ENCODE results near the gene ZMPSTE24.

The ZMPSTE24 gene

DNA sequence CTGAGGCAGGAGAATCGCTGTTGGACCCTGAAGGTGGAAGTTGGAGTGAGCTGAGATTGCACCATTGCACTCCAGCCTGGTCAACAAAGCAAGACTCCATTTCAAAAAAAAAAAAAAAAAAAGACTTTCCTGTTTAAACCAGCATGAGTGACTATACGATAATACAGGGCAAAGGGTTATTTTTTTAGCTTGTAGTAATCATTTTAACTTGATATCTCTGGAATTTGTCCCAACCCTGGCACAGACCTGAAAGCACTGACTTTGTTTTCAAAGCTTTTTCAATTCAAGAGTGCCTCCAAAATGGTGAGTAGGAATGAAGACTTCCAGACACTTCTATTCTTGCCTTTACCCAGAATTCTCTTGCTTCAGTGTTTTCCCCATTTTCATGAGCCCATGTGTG lies 14.7 kb upstream of the ZMPSTE24 start:
- no peak overlapping the region for H4K8ac ChIP-seq (ENCODE audit: low read depth, low read length)
- no CpG with 5 or more reads among the region's 2 CpGs for WGBS (ENCODE audit: extremely low coverage, insufficient coverage, low lambda C conversion rate)
- H3K27ac ChIP-seq (ENCODE audit: low read depth, low read length), result no peak overlapping the region
- no peak overlapping the region for H2BK120ac ChIP-seq (ENCODE audit: low read depth, low read length)
- no peaks in the 10 kb centered on the region for H3K27me3 ChIP-seq (ENCODE audit: insufficient read depth, low read length, poor library complexity)
- no peak overlapping the region for H3K23ac ChIP-seq (ENCODE audit: low read length)
- no peak overlapping the region for H3K9ac ChIP-seq (ENCODE audit: low read length)
- H3K4me2 ChIP-seq (ENCODE audit: low read length), result no peak overlapping the region
- H2AK5ac ChIP-seq (ENCODE audit: low read length), result no peak overlapping the region
- H3K4ac ChIP-seq (ENCODE audit: low read depth, low read length), result no peak overlapping the region
- H3K36me3 ChIP-seq (ENCODE audit: control insufficient read depth, insufficient read depth, low read length), result no peaks in the 10 kb centered on the region
- H3K4me1 ChIP-seq (ENCODE audit: control insufficient read depth, low read depth, low read length), result no peaks in the 10 kb centered on the region
- no peak overlapping the region for H4K5ac ChIP-seq (ENCODE audit: low read length)
- no peak overlapping the region for H3K56ac ChIP-seq (ENCODE audit: low read length)
- no peak overlapping the region for H2BK5ac ChIP-seq (ENCODE audit: low read length)
- H3K4me3 ChIP-seq (ENCODE audit: low read length), result no peak overlapping the region
- no peaks in the 10 kb centered on the region for H3K79me1 ChIP-seq (ENCODE audit: low read length)
- H3K18ac ChIP-seq (ENCODE audit: low read length), result no peak overlapping the region
- no peak for DNase-seq
- no peak overlapping the region for H2BK15ac ChIP-seq (replicated peaks; ENCODE audit: low read depth)
- no peaks in the 10 kb centered on the region for H3K79me2 ChIP-seq (ENCODE audit: control insufficient read depth, insufficient read depth, low read length)

DNA sequence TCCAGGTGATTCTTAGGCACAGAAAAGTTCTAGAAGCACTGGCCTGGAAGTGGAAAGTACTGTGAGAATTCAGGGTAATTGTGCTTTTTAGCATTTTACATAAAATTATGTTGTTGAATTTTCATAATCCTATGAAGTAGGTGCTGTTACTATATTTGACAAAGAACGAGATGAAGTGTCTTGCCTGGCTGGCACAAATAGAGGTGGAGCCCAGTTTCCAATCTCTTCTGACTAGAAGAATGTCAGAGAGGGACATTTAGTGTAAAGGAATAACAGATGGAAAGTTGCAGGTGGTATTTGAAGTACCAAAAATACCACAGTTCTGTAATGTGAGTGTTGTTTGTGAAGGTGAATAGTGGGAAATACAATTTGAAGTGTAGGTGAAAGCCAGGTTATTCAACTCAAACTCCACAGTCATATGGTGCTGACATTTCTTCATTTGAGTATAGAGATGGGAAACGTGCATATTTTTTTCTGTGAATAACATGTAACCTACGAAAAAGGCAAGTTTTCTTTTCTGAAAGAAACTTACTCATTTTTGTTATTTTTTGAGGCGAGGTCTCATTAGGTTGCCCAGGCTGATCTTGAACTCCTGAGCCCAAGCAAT lies 13.8 kb upstream of the ZMPSTE24 start:
- no peak overlapping the region for H3K4me3 ChIP-seq (ENCODE audit: low read length)
- no peaks in the 10 kb centered on the region for H3K79me1 ChIP-seq (ENCODE audit: low read length)
- no CpG with 5 or more reads among the region's 4 CpGs for WGBS (ENCODE audit: extremely low coverage, insufficient coverage, low lambda C conversion rate)

DNA sequence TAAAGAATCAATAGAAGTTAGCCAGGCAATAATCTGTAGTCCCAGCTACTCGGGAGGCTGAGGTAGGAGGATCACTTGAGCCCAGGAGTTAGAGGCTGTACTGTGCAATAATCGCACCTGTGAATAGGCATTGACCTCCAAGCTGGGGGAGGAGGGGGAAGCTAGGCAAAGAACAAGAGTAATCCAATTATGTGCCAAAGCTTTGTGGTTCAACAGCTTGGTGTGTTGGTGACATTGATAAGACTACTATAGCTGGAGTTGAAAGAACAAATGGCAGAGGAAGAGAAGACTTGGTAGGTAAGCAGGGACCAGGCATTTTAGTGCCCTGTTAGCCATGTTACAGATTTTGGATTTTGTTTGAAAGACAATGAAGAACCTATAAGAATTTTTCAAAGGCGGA lies 12.3 kb upstream of the ZMPSTE24 start:
- Histone ChIP-seq H3K36me3 (ENCODE audit: control insufficient read depth, insufficient read depth, low read length) (no peaks in the 10 kb centered on the region), H4K8ac (ENCODE audit: low read depth, low read length) (no peak overlapping the region), H3K79me1 (ENCODE audit: low read length) (no peaks in the 10 kb centered on the region), H3K27ac (ENCODE audit: low read depth, low read length) (no peak overlapping the region), H3K9ac (ENCODE audit: low read length) (no peak overlapping the region), H3K79me2 (ENCODE audit: control insufficient read depth, insufficient read depth, low read length) (no peaks in the 10 kb centered on the region), H2BK5ac (ENCODE audit: low read length) (no peak overlapping the region), H2BK15ac (replicated peaks; ENCODE audit: low read depth) (no peak overlapping the region), H3K4me2 (ENCODE audit: low read length) (no peak overlapping the region), H3K56ac (ENCODE audit: low read length) (no peak overlapping the region), H3K23ac (ENCODE audit: low read length) (no peak overlapping the region), H3K18ac (ENCODE audit: low read length) (no peak overlapping the region), H3K4me3 (ENCODE audit: low read length) (no peak overlapping the region), H2BK120ac (ENCODE audit: low read depth, low read length) (no peak overlapping the region), H4K5ac (ENCODE audit: low read length) (no peak overlapping the region), H3K27me3 (ENCODE audit: insufficient read depth, low read length, poor library complexity) (no peaks in the 10 kb centered on the region), H3K4me1 (ENCODE audit: control insufficient read depth, low read depth, low read length) (no peaks in the 10 kb centered on the region), H2AK5ac (ENCODE audit: low read length) (no peak overlapping the region), H3K4ac (ENCODE audit: low read depth, low read length) (no peak overlapping the region)
- WGBS (ENCODE audit: extremely low coverage, insufficient coverage, low lambda C conversion rate), result no CpG with 5 or more reads among the region's 3 CpGs
- no peak for DNase-seq

More for the DNA sequence above, 13.8 kb upstream of the ZMPSTE24 start:
- Histone ChIP-seq H2BK5ac (ENCODE audit: low read length) (no peak overlapping the region), H2AK5ac (ENCODE audit: low read length) (no peak overlapping the region), H3K4me1 (ENCODE audit: control insufficient read depth, low read depth, low read length) (no peaks in the 10 kb centered on the region), H3K9ac (ENCODE audit: low read length) (no peak overlapping the region), H4K5ac (ENCODE audit: low read length) (no peak overlapping the region), H3K4ac (ENCODE audit: low read depth, low read length) (no peak overlapping the region), H3K56ac (ENCODE audit: low read length) (no peak overlapping the region), H3K18ac (ENCODE audit: low read length) (no peak overlapping the region), H3K79me2 (ENCODE audit: control insufficient read depth, insufficient read depth, low read length) (no peaks in the 10 kb centered on the region), H3K27me3 (ENCODE audit: insufficient read depth, low read length, poor library complexity) (no peaks in the 10 kb centered on the region), H3K27ac (ENCODE audit: low read depth, low read length) (no peak overlapping the region), H3K23ac (ENCODE audit: low read length) (no peak overlapping the region), H2BK120ac (ENCODE audit: low read depth, low read length) (no peak overlapping the region), H2BK15ac (replicated peaks; ENCODE audit: low read depth) (no peak overlapping the region), H4K8ac (ENCODE audit: low read depth, low read length) (no peak overlapping the region), H3K36me3 (ENCODE audit: control insufficient read depth, insufficient read depth, low read length) (no peaks in the 10 kb centered on the region), H3K4me2 (ENCODE audit: low read length) (no peak overlapping the region)
- DNase-seq, result no peak

DNA sequence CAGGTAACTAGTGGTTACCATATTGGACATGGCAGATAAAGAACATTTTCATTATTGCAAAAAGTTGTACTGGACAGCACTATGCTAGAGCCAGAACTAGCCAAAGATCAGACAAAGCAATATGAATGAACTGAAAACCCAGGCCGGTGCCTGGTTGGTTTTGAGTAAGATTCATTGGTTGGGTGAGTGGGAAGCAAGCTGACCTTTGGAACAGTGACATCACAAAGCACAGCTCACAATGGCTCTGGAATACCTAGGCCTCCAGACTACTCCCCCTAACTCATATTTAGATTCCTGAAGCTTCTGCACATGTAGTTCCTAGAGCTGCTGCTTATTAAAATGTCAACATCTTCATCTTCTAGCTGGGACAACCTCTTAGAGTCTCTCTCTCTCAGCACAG lies 10.4 kb upstream of the ZMPSTE24 start, which contains the start of gene TMCO2:
Gene TMCO2, plus strand, starts transcription at position 283 of the 400 bp plus-strand sequence. Its CDS starts 57 bp downstream, at position 340.
- Histone ChIP-seq H3K18ac (ENCODE audit: low read length) (no peak within 1 kb of the TSS), H3K27ac (ENCODE audit: low read depth, low read length) (no peak within 1 kb of the TSS), H3K4ac (ENCODE audit: low read depth, low read length) (no peak within 1 kb of the TSS), H3K4me2 (ENCODE audit: low read length) (no peak within 1 kb of the TSS), H3K79me2 (ENCODE audit: control insufficient read depth, insufficient read depth, low read length) (no peaks in the 10 kb centered on the region), H3K56ac (ENCODE audit: low read length) (no peak within 1 kb of the TSS), H3K9ac (ENCODE audit: low read length) (no peak within 1 kb of the TSS), H2BK120ac (ENCODE audit: low read depth, low read length) (no peak within 1 kb of the TSS), H3K27me3 (ENCODE audit: insufficient read depth, low read length, poor library complexity) (no peaks in the 10 kb centered on the region), H4K8ac (ENCODE audit: low read depth, low read length) (no peak within 1 kb of the TSS), H3K79me1 (ENCODE audit: low read length) (no peaks in the 10 kb centered on the region), H2BK5ac (ENCODE audit: low read length) (no peak within 1 kb of the TSS), H4K5ac (ENCODE audit: low read length) (no peak within 1 kb of the TSS), H3K4me1 (ENCODE audit: control insufficient read depth, low read depth, low read length) (no peaks in the 10 kb centered on the region), H2AK5ac (ENCODE audit: low read length) (no peak within 1 kb of the TSS), H3K4me3 (ENCODE audit: low read length) (no peak within 1 kb of the TSS), H3K36me3 (ENCODE audit: control insufficient read depth, insufficient read depth, low read length) (no peaks in the 10 kb centered on the region), H2BK15ac (replicated peaks; ENCODE audit: low read depth) (no peak within 1 kb of the TSS), H3K23ac (ENCODE audit: low read length) (no peak within 1 kb of the TSS)
- no CpG with 5 or more reads among the region's 1 CpG for WGBS (ENCODE audit: extremely low coverage, insufficient coverage, low lambda C conversion rate)
- no peak for DNase-seq

DNA sequence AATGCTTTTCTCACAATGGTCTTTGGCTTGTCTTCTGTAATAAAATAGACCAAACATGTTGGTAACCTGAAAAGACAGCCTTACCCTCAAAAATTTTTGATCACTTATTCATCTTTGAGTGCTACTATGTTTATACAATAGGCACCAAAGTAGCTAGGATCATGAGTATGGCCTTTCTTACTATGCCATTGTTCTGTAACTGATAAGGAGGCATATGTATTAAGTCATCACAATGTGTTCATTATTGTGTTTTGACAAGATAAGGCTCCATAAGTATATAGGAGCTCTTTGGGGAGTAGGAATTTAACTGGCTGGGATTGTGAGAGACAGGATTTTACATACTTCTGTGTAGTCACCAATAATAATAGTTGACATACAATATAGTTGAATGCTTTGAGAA lies 9.6 kb upstream of the ZMPSTE24 start:
- DNase-seq, result no peak
- no peak overlapping the region for H3K56ac ChIP-seq (ENCODE audit: low read length)
- no peak overlapping the region for H4K5ac ChIP-seq (ENCODE audit: low read length)
- H3K4me3 ChIP-seq (ENCODE audit: low read length), result no peak overlapping the region
- H3K27me3 ChIP-seq (ENCODE audit: insufficient read depth, low read length, poor library complexity), result no peaks in the 10 kb centered on the region
- no peak overlapping the region for H2BK120ac ChIP-seq (ENCODE audit: low read depth, low read length)
- H3K9ac ChIP-seq (ENCODE audit: low read length), result no peak overlapping the region
- H3K79me1 ChIP-seq (ENCODE audit: low read length), result no peaks in the 10 kb centered on the region
- H4K8ac ChIP-seq (ENCODE audit: low read depth, low read length), result no peak overlapping the region
- no peak overlapping the region for H3K27ac ChIP-seq (ENCODE audit: low read depth, low read length)
- H3K18ac ChIP-seq (ENCODE audit: low read length), result no peak overlapping the region
- no peaks in the 10 kb centered on the region for H3K4me1 ChIP-seq (ENCODE audit: control insufficient read depth, low read depth, low read length)
- no peak overlapping the region for H2BK5ac ChIP-seq (ENCODE audit: low read length)
- no peak overlapping the region for H3K23ac ChIP-seq (ENCODE audit: low read length)
- H3K4ac ChIP-seq (ENCODE audit: low read depth, low read length), result no peak overlapping the region
- H2AK5ac ChIP-seq (ENCODE audit: low read length), result no peak overlapping the region
- no peak overlapping the region for H2BK15ac ChIP-seq (replicated peaks; ENCODE audit: low read depth)
- no peak overlapping the region for H3K4me2 ChIP-seq (ENCODE audit: low read length)
- no peaks in the 10 kb centered on the region for H3K79me2 ChIP-seq (ENCODE audit: control insufficient read depth, insufficient read depth, low read length)
- no peaks in the 10 kb centered on the region for H3K36me3 ChIP-seq (ENCODE audit: control insufficient read depth, insufficient read depth, low read length)

DNA sequence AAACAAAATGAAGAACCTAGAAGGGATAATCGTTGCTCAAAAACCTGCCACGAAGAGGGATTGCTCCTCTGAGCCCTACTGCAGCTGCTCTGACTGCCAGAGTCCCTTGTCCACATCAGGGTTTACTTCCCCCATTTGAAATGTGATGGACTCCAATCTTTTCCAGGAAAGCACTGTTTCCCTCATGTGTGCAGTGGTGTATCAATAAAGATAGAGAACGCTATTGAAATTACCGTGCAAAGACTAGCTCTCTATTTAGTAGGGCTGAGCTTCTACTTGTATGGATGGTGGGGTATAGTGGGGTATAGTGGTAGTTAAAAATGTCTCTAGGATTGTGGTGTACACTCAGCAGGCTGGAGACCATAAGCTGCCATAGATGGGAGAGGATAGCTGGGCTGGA lies 6.6 kb upstream of the ZMPSTE24 start:
- H3K56ac ChIP-seq (ENCODE audit: low read length), result no peak overlapping the region
- no peaks in the 10 kb centered on the region for H3K4me1 ChIP-seq (ENCODE audit: control insufficient read depth, low read depth, low read length)
- H2AK5ac ChIP-seq (ENCODE audit: low read length), result no peak overlapping the region
- H4K5ac ChIP-seq (ENCODE audit: low read length), result no peak overlapping the region
- no peak overlapping the region for H3K4me2 ChIP-seq (ENCODE audit: low read length)
- no peak overlapping the region for H3K27ac ChIP-seq (ENCODE audit: low read depth, low read length)
- no peak overlapping the region for H3K18ac ChIP-seq (ENCODE audit: low read length)
- WGBS (ENCODE audit: extremely low coverage, insufficient coverage, low lambda C conversion rate), result no CpG with 5 or more reads among the region's 4 CpGs
- no peaks in the 10 kb centered on the region for H3K79me2 ChIP-seq (ENCODE audit: control insufficient read depth, insufficient read depth, low read length)
- no peak overlapping the region for H4K8ac ChIP-seq (ENCODE audit: low read depth, low read length)
- H2BK5ac ChIP-seq (ENCODE audit: low read length), result no peak overlapping the region
- H3K36me3 ChIP-seq (ENCODE audit: control insufficient read depth, insufficient read depth, low read length), result no peaks in the 10 kb centered on the region
- H3K27me3 ChIP-seq (ENCODE audit: insufficient read depth, low read length, poor library complexity), result no peaks in the 10 kb centered on the region
- no peak overlapping the region for H2BK120ac ChIP-seq (ENCODE audit: low read depth, low read length)
- no peak overlapping the region for H3K23ac ChIP-seq (ENCODE audit: low read length)
- no peaks in the 10 kb centered on the region for H3K79me1 ChIP-seq (ENCODE audit: low read length)
- no peak for DNase-seq
- no peak overlapping the region for H3K4me3 ChIP-seq (ENCODE audit: low read length)
- no peak overlapping the region for H2BK15ac ChIP-seq (replicated peaks; ENCODE audit: low read depth)
- H3K9ac ChIP-seq (ENCODE audit: low read length), result no peak overlapping the region
- H3K4ac ChIP-seq (ENCODE audit: low read depth, low read length), result no peak overlapping the region

All from mesendoderm (in vitro differentiated cells).